KMS-11 (cell line): Measurements from ENCODE around the gene SPNS2.

ENCODE experiments used
- H2AFZ ChIP-seq: fragments of 200-600 bp; sonication (generic); 2 replicates; pipeline ENCODE4 v1.6.1; 2016; ENCODE audit warnings: antibody characterized with exemption, mixed run types, low read depth
- H3K27ac ChIP-seq: fragments of 200-600 bp; sonication (generic); 2 replicates; pipeline ENCODE4 v1.6.1; 2016; ENCODE audit warnings: mild to moderate bottlenecking, mixed run types
- H3K27me3 ChIP-seq: fragments of 200-600 bp; sonication (generic); 2 replicates; pipeline ENCODE4 v1.6.1; 2017; ENCODE audit warnings: mild to moderate bottlenecking, low read depth, mixed run types, moderate library complexity; ENCODE audit not compliant: insufficient read depth
- H3K36me3 ChIP-seq: fragments of 200-600 bp; sonication (generic); 2 replicates; pipeline ENCODE4 v1.6.1; 2017; ENCODE audit warnings: mild to moderate bottlenecking, mixed run types; ENCODE audit not compliant: insufficient read depth
- H3K4me1 ChIP-seq: fragments of 200-600 bp; sonication (generic); 2 replicates; pipeline ENCODE4 v1.6.1; 2016; ENCODE audit warnings: mild to moderate bottlenecking, low read depth, mixed run types; ENCODE audit not compliant: poor library complexity, severe bottlenecking
- H3K4me2 ChIP-seq: fragments of 200-600 bp; sonication (generic); 2 replicates; pipeline ENCODE4 v1.7.0; 2016; ENCODE audit warnings: mild to moderate bottlenecking, mixed run types
- H3K4me3 ChIP-seq: fragments of 200-600 bp; sonication (generic); IDR thresholded peaks from 2 replicates; pipeline ENCODE4 v1.6.1; 2017; ENCODE audit warnings: low read depth, low read length, mixed read lengths; ENCODE audit not compliant: insufficient read depth
- H3K79me2 ChIP-seq: fragments of 200-600 bp; sonication (generic); 2 replicates; pipeline ENCODE4 v1.6.1; 2016; ENCODE audit warnings: low read depth, mixed run types; ENCODE audit not compliant: insufficient read depth
- H3K9ac ChIP-seq: fragments of 200-600 bp; sonication (generic); 2 replicates; pipeline ENCODE4 v1.6.1; 2016; ENCODE audit warnings: mild to moderate bottlenecking, mixed run types
- H4K20me1 ChIP-seq: fragments of 200-600 bp; sonication (generic); 2 replicates; pipeline ENCODE4 v1.6.1; 2016; ENCODE audit warnings: mild to moderate bottlenecking, mixed run types; ENCODE audit not compliant: insufficient read depth
- TF ChIP-seq, protein P1 (sequence below): fragments of 200-600 bp; sonication (generic); conservative IDR thresholded peaks from 2 replicates; pipeline ENCODE4 v1.6.1; 2017; ENCODE audit warnings: low read depth, mild to moderate bottlenecking, antibody characterized with exemption, low read length, moderate library complexity, mixed read lengths

Gene SPNS2

DNA sequence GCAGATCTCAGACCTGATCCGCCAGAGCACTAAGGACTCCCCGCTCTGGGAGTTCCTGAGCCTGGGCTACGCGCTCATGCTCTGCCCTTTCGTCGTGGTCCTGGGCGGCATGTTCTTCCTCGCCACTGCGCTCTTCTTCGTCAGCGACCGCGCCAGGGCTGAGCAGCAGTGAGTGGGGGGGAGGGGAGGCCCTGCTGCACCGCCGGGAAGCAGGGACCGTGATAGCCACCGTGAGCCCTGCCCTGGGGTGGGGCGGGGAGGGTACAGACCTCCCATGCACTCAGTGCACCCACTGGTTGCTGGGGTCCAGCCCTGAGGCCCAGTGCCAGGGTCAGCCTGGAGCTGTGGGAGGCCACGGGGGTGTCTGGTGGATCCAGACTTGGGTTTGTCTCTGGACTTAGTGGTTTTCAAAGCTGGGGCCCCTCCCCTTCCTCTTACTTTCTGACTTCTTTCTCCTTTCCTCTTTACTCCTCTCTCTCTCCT is 37.6 kb downstream of the SPNS2 start:
- no peak overlapping the region for H3K4me2 ChIP-seq
- H3K27me3 ChIP-seq, result peaks cover 8% of the 10 kb centered on the region; the same call in 1 of the 2 replicates
- H3K9ac ChIP-seq, result no peak overlapping the region
- H3K4me3 ChIP-seq, result no peak overlapping the region
- no peak overlapping the region for H2AFZ ChIP-seq
- H3K4me1 ChIP-seq, result no peaks in the 10 kb centered on the region
- no peaks in the 10 kb centered on the region for H3K79me2 ChIP-seq
- TF ChIP-seq, protein P1, sequence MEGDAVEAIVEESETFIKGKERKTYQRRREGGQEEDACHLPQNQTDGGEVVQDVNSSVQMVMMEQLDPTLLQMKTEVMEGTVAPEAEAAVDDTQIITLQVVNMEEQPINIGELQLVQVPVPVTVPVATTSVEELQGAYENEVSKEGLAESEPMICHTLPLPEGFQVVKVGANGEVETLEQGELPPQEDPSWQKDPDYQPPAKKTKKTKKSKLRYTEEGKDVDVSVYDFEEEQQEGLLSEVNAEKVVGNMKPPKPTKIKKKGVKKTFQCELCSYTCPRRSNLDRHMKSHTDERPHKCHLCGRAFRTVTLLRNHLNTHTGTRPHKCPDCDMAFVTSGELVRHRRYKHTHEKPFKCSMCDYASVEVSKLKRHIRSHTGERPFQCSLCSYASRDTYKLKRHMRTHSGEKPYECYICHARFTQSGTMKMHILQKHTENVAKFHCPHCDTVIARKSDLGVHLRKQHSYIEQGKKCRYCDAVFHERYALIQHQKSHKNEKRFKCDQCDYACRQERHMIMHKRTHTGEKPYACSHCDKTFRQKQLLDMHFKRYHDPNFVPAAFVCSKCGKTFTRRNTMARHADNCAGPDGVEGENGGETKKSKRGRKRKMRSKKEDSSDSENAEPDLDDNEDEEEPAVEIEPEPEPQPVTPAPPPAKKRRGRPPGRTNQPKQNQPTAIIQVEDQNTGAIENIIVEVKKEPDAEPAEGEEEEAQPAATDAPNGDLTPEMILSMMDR, result no peak
- H4K20me1 ChIP-seq, result no peaks in the 10 kb centered on the region
- H3K27ac ChIP-seq, result no peak overlapping the region
- no peaks in the 10 kb centered on the region for H3K36me3 ChIP-seq

DNA sequence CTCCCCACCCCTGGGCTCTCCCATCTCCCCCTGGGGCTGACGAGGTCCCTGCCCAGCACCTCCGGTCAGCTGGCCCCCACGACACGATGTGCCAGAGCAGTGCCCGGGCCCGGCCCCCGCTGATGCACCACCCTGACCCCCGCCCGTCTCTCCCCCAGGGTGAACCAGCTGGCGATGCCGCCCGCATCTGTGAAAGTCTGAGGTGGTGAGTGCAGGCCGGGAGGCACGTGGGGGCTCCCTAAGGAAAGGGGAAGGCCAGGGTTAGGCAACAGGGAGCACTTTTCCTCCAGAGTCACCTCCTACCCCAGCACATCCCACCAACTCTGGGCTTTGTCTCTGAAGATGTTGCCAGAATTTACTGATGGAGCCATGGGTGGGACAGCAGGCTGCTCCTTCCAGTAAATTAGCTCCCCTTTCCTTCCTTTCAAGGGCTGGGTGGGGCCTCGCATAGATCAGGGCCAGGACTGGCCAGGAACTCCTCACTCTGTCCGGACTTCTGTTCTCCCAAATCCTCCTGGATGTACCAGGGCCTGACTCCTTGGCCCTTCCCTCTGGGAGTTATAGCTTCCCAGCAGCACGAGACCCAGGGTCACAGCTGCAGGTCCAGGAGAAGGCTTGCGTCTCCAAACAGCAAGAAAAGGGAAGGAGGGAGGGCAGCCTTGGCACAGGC is 38.2 kb downstream of the SPNS2 start:
- no peak overlapping the region for H3K27ac ChIP-seq
- H2AFZ ChIP-seq, result no peak overlapping the region
- H3K79me2 ChIP-seq, result no peaks in the 10 kb centered on the region
- no peak overlapping the region for H3K9ac ChIP-seq
- H3K36me3 ChIP-seq, result no peaks in the 10 kb centered on the region
- TF ChIP-seq, protein P1, result no peak
- H3K4me3 ChIP-seq, result no peak overlapping the region
- no peak overlapping the region for H3K4me2 ChIP-seq
- H3K27me3 ChIP-seq, result peaks cover 4% of the 10 kb centered on the region; the same call in 1 of the 2 replicates
- no peaks in the 10 kb centered on the region for H3K4me1 ChIP-seq
- no peaks in the 10 kb centered on the region for H4K20me1 ChIP-seq

DNA sequence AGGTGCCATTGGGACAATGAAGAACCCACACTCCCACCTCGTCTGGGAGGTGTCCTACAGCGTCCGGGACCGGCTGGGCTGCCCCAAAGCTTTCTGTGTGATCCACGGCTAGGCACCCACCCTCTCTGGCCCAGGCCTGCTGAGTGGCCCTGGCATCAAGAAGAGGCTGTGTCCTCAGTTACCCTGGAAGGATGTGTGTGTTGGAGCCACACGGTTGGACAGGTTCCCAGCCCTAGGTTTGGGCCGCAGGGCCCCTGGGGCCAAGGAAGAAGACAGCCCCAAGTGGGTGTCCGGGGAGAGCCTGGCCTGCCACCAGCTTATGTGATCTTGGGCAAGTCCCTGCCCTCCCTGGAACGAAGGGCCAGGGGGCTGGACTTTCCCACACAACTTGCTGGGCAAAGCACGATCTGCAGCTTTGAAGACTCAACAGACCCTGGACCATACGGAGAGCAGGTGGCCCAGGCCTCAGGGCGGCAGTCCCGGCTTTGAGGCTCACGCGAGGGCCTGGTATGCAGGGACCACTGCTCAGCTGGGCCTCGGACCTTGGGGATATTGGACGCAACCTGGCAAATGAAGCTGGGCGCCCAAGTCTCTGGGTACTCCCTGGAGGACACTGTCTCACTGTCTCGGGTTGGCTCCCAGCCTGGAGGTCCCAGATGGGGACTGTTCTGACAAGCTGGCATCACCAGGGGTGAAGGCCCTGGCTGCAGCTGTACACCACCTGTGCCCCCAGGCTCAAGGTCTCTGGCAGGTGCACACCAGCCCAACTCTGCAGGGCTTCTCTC is 39.0 kb downstream of the SPNS2 start:
- no peak overlapping the region for H2AFZ ChIP-seq
- no peak overlapping the region for H3K4me3 ChIP-seq
- H3K36me3 ChIP-seq, result no peaks in the 10 kb centered on the region
- no peak overlapping the region for H3K4me2 ChIP-seq
- H3K4me1 ChIP-seq, result no peaks in the 10 kb centered on the region
- no peak overlapping the region for H3K9ac ChIP-seq
- no peaks in the 10 kb centered on the region for H3K79me2 ChIP-seq
- H3K27me3 ChIP-seq, result no peaks in the 10 kb centered on the region; the same call in 1 of the 2 replicates
- TF ChIP-seq, protein P1, result no peak
- H3K27ac ChIP-seq, result no peak overlapping the region
- H4K20me1 ChIP-seq, result no peaks in the 10 kb centered on the region

DNA sequence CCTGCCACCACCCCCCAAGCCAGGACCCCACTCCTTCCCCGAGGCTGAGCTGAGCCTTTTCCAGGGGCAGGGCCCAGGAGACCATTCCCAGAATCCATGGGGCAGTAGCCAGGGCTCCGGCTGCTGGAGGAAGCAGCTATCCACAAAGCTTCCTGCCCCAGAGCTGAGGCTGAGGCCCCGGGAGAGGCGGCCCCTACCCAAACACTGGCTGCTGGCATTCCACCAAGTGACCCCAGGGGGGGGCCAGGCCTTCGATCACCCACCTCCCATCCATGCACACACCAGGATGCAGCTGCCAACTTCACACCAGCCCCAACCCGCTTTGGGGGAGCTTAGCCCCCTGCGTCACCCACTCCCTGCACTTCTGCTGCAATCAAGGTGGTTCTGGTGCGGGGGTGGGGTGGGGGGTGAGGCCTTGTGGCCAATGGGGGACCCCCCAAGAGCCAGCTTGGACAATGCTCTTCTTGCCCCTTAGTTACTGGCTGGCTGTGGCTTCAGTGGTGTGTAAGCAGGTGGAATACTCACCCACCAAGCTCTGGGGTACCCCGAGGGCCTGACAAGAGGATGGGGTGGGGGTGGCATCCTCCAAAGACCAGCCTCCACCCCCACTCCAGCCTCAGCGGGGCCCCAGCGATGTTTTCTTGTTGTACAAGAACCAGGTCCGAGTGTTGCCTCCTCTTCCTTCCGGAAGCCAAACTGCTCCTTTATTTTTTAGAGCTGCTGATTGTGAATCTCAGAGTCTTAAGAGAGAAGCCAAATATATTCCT is 39.7 kb downstream of the SPNS2 start:
- H3K4me2 ChIP-seq, result no peak overlapping the region
- no peaks in the 10 kb centered on the region for H3K79me2 ChIP-seq
- no peak overlapping the region for H3K27ac ChIP-seq
- no peaks in the 10 kb centered on the region; the same call in 1 of the 2 replicates for H3K27me3 ChIP-seq
- H4K20me1 ChIP-seq, result no peaks in the 10 kb centered on the region
- H3K4me1 ChIP-seq, result no peaks in the 10 kb centered on the region
- no peak overlapping the region for H3K9ac ChIP-seq
- H3K36me3 ChIP-seq, result no peaks in the 10 kb centered on the region
- no peak overlapping the region for H3K4me3 ChIP-seq
- no peak overlapping the region for H2AFZ ChIP-seq
- TF ChIP-seq, protein P1, result no peak
